HG03025 (cell line): ENCODE measurements around the gene GOLGA6L2.
"Not testable (repeated sequence)": the region's sequence is repeated elsewhere in the genome, so short reads cannot be mapped to it uniquely, and the experiment has no call there.

ENCODE experiments used
- ATAC-seq: cut with Tn5 transposase; IDR thresholded peaks from one replicate; pipeline ENCODE4 v1.9.1; 2021; ENCODE audit warnings: mild to moderate bottlenecking, moderate library complexity; ENCODE audit not compliant: unreplicated experiment, low FRiP score

GOLGA6L2 gene

DNA sequence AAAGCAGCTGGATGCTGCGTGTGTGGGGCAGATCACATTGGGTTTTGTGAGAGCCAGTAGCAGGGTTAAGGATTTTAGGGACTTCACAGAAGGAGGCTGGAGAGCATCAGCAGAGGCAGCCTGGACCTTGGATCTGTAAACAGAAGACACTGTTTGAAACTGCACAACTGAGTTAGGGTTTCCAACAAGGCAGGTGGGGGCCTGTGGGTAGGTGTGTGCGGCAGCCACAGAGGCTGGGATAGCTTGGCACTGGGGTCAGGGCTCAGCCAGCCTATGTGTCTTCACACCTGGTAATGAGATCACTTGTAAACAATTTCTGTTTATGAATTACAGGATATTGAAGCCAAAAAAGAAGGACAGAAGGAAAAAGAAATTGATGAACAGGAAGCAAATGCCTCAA, 12.3 kb downstream of the GOLGA6L2 start:
- ATAC-seq, result not testable (repeated sequence)

DNA sequence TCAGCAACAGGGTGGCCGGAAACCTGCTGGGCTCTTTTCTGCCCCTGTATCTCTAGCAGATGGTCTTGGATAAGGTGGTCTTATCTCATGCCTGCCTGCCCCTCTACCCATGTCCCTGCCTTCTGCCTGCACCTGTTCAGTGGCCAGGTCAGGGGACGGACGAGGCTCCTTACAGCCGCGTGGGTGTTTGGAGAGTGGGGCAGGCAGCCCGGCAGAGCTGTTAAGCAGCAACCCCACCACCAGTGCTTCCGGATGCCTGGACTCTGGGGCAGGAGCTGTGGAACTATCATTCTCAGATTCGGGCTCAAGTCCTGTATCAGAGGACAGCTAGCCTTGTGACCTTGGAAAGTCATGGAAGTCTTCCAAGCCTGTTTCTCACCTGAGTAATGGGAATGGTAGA, 21.7 kb downstream of the GOLGA6L2 start:
- not testable (repeated sequence) for ATAC-seq

DNA sequence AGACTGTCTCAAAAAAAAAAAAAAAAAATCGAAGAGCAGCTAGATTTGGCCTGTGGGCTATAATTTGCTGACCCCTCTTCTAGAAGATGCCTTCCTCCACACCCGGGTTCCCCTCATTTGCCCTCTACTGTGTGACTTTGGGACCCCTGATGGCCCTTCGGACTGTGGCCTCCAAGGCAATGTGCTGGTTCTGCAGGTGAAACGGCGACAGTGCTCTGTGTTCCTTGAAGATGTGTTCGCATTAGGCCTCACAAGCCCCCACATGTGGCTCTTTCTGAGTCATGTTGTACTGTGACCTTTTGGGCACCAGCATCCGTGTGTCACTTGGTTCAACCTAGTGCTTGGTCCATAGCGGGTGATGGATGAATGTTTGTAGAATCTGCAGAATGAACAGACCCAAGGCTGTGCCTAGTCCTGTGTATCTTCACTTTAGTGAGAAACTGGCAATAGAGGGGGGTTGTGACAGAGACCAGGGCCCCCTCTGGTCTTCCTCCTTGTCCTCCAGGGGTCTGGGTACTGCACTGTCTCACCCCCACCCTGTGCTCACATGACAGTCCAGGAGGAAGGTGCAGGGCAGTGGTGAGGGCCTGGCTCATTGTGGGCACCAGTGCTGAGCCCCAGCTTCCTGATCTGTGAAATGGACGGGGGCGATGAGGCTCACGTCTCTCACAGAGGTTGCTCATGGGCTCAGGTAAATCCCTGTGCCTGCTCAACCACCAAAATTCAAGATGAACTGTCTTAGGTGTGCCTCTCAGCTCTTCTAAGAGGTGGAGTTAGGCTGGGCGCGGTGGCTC, 22.7 kb downstream of the GOLGA6L2 start:
- no peak for ATAC-seq

DNA sequence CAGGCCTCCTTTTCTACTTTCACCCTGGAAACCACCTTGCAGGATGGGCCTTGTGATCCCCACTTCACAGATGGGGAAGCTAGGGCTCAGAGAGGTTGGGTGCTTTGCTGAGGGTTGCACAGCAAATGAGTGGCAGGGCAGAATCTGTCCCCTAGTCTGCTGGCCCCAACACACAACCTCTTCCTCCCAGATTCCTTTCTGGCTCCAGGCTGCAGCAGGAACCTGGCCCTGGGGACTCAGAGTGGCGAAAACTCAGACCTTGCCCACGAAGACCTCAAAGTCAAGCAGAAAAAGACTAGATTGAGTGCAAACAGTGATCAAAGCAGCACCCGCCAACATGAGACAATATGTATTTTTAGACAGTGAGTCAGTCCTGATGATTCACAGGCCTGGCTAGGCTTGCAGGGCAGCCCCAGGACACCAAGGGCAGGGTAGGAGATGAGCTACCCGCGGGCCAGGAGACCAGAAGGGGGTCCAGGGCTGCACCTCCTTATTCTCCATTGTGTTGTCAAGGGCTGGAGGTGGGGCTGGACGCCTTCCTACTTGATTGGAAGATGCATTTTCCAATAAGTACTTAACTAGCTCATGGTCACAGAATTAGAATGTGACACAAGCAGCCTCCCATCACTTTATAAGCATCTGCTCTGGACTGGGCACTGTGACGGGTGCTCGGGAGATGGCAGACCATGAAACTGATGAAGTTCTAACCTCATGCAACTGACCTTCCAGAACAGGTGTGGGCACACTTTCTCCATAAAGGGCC, 23.9 kb downstream of the GOLGA6L2 start:
- no peak for ATAC-seq

DNA sequence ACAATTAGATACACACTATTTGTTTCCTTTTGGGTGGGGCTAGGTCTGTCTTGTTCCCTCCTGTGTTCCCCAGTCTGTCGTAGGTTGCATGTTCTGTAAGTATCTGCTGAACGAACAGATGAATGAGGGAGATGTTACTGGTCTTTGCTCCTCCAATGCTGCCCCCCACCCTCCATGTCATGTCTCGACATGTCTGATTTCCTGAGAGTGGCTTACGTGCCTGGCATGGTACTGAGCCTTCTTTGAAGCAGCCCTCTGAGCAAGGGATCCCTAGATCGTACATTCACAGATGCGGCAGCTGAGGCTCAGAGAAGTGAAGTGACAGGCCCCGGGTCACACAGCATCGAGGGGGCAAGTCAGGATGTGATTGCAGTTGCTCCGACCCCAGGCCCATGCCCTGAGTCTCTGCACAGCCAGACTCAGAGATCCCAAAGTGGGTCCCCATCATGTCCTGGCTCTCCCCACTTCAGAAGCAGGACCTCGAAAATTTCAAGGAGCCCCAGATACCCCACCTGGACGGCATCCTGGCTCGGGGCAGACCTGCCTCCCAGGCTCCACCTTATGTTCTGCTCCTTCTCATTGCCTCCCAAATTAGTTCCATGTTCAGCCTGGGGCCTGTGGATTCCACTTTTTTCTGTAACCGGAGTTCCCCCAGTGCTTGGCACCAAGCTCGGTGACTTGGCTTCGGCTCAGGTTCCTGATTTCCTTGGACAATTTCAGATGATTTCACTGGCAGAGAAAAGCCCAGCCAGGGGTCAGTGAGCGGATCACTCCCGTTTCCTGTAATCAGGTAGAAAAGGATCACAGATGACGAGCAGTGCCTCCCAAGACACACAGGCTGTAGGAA, 24.7 kb downstream of the GOLGA6L2 start:
- ATAC-seq, result no peak

DNA sequence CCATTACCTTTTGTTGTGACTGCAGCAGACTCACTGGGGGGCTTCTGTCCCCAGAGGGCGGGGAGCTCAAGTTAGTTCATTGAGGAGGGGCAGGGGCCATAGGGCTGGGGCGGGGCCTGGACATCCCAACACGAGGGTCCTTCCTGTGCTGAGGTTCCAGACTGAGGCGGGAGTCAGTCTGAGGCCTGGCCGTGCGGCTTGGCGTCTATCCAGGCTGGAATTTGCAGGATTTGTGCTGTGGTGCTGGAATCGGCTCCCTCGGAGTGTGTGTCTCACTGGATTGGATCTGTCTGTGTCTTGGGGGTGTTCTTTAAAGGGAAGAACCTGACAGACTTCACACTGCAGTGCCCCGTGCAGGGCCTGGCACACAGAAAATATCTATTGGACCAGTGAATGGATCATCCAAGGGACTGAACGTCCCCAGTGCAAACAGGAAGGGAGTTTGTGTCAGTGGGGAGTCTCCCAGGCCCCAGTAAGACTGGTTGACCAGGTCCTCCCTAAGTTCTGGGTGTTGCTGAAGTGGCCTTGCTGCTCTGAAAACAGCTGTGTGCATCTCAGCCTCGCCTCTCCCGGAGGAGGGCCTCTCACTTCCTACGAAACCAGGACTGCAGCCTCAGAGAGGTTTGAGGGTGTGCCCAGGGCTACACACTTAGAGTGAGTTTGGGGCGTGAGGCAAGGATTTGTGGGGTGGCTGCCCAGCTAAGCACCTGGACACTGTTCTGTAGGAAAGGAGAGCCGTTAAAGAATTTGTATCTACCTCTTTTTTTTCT, 26.1 kb downstream of the GOLGA6L2 start:
- ATAC-seq, result no peak

DNA sequence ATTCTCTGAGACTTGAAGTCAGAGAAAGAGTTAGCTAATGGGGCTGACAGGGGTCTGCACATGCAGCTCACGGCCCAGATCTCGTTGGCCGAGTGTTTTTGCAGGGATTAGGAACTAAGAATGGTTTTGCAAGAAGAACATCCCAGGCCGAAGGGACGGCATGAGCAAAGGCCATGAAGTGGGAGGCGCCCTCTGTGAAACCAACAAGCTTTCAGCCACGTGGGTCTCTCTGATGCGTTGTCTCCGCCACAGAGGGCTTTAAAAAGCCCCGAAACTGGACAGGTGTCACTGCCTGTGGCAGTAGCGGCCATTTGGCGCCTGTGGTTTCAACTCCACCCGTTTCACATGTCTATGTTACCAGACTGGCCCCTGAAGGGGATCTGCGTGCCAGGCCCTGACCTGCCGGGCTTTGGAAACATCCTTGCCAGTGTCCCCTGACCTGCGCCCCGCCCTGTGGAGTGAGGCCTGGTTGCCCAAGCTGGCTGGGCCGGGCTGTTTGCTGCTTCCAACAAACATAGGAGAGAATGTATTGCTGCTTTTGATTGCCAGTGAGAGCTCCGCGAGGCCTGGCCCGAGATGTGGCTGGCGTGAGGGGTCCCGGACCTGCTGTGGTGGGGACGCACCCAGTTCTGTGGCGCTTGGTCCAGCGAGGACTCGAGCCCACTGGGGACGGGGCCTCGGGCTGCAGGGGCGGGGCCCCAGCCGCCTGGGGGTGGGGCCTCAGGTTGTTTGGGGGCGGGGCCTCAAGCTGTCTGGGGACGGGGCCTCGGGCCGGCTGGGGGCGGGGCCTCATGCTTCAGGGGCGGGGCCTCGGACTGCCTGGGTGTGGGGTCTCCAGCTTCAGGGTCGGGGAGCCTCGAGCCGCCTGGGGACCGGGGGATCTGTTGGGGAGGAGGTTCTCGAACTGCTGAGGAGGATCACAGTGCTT, 30.4 kb downstream of the GOLGA6L2 start:
- ATAC-seq, result no peak

DNA sequence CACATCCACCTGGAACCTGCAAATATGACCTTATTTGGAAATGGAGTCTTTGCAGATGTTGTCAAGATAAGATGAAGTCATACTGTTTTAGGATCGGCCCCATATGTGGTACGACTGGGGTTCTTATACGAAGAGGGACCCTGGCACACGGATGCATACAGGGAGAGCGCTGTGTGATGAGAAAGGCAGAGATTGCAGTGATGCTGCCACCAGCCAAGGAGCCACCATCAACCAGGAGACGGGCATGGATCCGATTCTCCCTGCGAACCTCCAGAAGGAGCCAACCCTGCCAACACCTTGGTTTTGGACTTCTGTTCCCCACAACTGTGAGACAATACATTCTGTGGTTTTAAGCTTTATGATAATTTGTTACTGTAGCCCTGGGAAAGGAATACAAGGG, 31.2 kb downstream of the GOLGA6L2 start:
- ATAC-seq, result not testable (repeated sequence)

DNA sequence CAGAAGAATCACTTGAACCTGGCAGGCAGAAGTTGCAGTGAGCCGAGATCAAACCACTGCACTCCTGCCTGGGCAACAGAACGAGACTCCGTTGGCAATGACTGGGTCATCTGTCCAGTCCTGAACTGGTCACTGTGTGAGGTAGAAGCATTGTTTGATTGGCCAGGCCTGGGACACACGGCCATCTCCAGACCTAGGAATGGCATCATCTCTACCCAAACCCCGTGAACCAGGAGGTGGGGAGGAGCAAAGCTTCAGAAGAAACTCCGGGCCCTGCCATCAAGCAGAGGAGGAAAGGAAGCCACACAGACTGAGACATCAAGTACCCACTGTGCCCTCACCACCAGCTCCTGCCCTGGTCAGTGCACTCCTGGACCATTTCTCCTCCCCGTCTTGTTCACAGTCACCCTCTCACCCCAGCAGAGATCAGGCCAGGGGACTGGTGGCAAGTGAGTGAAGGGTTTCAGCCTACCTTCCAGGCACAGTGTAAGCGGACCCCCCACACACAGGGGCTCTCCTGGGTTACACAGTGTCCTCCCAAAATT, 31.6 kb downstream of the GOLGA6L2 start:
- no peak for ATAC-seq

DNA sequence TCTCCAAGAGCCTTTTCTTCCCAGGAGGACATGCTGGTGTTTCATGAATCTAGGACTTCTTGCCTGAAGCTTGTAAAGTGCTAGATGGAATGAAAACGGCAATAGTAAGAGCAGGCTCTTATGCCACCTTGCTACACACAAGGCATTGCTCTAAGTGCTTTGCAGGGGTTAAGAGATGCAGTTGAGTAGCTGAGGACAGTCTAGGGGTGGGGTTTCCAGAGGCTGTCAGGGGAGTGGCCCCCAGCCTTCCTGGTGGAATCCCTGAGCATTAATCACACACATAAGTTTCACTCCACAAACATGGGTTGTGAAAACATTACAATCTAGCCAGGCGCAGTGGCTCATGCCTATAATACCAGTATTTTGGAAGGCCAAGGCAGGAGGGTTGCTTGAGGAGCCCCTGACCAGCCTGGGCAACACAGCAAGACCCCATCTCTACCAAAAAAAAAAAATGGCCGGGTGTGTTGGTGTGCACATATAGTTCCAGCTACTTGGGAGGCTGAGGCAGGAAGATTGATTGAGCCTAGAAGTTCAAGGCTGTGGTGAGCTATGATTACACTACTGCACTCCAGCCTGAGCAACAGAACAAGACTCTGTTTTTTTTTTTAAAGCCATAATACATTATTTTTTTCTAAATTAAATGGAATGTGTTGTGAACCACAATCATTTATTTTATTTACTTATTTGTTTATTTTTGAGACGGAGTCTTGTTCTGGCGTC, 34.0 kb downstream of the GOLGA6L2 start:
- not testable (repeated sequence) for ATAC-seq

DNA sequence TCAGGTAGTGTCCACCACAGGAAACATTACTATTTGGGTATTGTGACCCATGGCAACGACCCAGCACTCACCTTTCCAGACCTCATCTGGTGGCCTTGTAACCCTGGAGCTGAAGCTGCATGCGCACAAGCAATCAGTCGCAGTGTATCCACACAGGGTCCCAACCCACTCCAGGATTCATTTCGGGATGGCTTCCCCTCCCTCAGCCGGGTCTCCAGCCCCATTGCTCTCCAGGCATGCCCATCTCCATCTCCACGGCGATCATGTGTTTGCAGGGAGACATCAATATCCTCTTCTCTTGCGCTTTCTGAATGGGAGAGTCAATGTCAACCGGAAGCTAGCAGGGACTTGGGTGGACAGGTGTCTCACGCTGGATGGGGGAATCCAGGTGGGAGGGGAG, 35.2 kb downstream of the GOLGA6L2 start:
- ATAC-seq, result no peak

DNA sequence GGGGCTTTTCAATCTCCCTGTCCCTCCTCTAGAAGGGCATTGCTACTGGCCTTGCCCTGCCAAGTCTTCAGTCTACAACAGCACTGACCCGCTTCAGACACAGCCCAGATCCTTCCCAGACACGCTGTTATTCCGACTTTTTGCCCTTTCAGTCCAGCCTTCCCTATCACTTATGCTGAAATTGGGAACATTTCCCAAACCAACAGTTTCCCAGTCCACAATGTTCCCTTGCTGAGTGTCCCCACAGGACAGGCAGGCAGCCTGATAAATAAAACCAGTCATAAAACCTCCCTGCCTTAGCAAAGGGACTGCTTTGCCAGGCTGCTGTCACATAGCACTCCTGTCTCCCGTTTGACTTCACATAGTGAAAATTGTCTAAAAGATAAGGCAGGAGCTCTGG, 43.5 kb downstream of the GOLGA6L2 start:
- no peak for ATAC-seq

DNA sequence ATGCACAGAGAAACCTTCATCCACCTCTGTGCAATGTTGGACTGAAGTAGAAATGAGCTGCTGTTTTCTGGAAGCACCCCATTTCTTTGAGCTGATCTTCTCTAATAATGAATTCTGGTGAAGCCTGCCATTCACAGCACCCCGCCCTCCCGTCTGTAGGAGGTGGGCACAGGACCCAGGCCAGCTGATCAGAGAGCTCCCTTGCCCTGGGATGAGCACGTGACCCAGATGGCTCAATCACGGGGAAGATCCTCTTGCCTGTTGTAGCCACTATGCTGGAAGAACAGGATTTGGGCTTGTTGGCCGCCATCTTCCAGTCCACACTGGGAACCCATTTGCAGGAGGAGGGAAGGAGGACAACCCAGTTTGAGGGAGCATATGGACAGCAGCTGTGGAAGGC, 44.5 kb downstream of the GOLGA6L2 start:
- ATAC-seq, result no peak

DNA sequence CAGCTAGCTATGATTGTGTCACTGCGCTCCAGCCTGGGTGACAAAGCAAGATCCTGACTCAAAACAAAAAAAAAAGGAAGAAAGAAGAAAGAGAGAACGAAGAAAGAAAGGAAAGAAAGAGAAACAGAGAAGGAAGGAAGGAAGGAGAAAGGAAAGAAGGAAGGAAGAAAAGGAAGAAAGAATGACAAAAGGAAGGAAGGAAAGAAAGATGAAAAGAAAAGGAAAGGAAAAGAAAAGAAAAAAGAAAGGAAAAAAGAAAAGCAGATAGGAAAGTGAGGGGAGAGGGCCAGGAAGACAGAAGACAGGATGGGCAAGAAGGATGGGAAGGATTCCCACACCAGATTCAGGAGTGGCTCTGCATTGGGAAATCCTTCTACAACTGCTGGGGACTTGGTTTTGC, 44.9 kb downstream of the GOLGA6L2 start:
- no peak for ATAC-seq

DNA sequence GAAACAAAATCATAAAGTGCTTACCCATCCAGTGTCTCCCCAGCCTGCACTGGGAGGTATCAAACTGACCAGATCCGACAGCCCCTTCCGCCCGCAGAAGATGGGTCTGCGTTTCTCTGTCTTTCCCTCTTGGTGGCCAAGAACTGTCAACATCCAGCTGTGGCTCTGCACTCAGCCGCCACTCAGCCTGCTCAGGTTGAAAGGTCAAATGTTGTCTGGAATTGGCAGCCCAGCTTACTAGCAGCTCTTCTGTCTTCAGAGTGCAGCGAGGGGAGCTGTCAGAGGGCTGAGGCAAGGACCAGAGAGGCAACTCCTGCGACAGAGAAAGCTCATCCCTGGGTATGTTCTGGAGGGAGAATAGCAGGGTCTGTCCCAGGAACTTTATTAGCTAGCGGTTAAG, 45.4 kb downstream of the GOLGA6L2 start:
- ATAC-seq, result no peak

DNA sequence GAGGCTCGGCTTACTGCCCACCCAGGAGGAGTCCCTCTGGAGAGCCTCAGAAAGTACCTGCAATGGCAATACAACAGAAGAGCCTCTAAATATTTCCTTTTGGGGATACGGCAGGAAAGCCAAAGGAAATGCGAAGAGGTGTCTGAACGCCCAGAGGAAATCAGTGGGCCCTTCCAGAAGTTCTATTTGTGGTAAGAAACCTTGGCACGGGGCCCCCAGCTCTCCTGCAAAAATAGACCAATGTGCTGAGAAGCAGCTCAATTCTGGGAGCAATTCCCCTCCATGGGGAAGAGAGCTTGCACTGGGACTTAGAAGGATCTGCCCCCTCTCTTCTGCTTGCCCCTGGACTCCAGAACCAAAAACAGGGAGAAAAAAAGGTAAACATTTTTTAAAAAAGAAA, 47.8 kb downstream of the GOLGA6L2 start:
- not testable (repeated sequence) for ATAC-seq

DNA sequence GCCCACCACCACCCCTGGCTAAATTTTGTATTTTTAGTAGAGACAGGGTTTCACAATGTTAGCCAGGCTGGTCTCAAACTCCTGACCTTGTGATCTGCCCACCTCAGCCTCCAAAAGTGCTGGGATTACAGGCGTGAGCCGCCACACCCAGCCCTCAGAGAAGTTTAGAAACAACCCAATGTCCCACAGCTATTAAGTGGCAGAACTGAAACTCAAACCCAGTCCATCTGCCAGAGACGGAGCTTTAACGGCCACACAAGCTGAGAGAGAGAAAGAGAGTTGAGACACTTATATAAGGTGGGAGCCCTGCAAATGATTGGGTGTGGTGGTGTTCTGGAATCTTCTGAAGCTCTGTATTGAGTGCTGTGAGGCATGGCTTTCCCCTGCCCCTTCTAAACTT, 48.7 kb downstream of the GOLGA6L2 start:
- not testable (repeated sequence) for ATAC-seq

DNA sequence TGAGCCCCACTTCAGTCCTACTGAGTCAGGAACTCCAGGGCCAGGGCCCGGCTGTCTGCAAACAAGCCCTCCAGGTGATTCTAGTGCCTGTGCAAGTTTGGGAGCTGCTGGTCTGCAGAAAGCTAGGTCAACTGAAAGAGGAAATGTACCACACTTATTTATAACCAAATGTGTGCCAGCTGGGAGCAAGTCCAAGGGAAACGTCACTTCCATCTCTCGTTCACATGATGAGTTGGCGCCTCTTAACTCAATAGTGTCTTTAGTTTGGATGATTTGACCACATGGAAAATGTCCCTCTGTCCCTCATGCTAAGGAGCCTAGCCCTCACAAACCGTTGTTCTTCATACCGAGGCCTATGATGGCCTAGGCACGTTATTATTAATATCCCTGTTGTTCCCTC, 49.3 kb downstream of the GOLGA6L2 start:
- no peak for ATAC-seq
